GM21423 (cell line): ENCODE data around the gene POLR2H.
A peak's percentile ranks its signal among the peaks of the same experiment; 100 is the strongest.

Source experiments
- ATAC-seq: cut with Tn5 transposase; IDR thresholded peaks from one replicate; pipeline ENCODE4 v1.9.1; 2021; ENCODE audit warnings: mild to moderate bottlenecking, moderate library complexity; ENCODE audit not compliant: unreplicated experiment

The POLR2H gene

GRCh38 chr3:184384856-184385422 is 23.4 kb downstream of the POLR2H start:
- no peak for ATAC-seq

- ATAC-seq, result no peak
Observed at GRCh38 chr3:184386047-184386806, 24.7 kb downstream of the POLR2H start.

GRCh38 chr3:184387174-184387714 is 25.7 kb downstream of the POLR2H start:
- no peak for ATAC-seq

- no peak for ATAC-seq
Observed at GRCh38 chr3:184388164-184388935, 26.8 kb downstream of the POLR2H start.

GRCh38 chr3:184388936-184389230 is 27.4 kb downstream of the POLR2H start:
- no peak for ATAC-seq

GRCh38 chr3:184389384-184389783 is 27.9 kb downstream of the POLR2H start:
- ATAC-seq, result no peak

- ATAC-seq, result no peak
Observed at GRCh38 chr3:184389935-184390528, 28.5 kb downstream of the POLR2H start.

GRCh38 chr3:184391266-184391665 is 29.8 kb downstream of the POLR2H start:
- no peak for ATAC-seq

GRCh38 chr3:184395320-184395660 is 33.8 kb downstream of the POLR2H start:
- ATAC-seq, result no peak

- ATAC-seq, result no peak
Observed at GRCh38 chr3:184399410-184399809, 37.9 kb downstream of the POLR2H start.

- no peak for ATAC-seq
Observed at GRCh38 chr3:184405075-184406030, 43.8 kb downstream of the POLR2H start.

GRCh38 chr3:184409331-184409926 is 47.9 kb downstream of the POLR2H start:
- no peak for ATAC-seq

- no peak for ATAC-seq
Observed at GRCh38 chr3:184409946-184410500, 48.5 kb downstream of the POLR2H start.

- no peak for ATAC-seq
Observed at GRCh38 chr3:184414418-184415202, 53.1 kb downstream of the POLR2H start.

GRCh38 chr3:184415203-184415490 is 53.6 kb downstream of the POLR2H start:
- no peak for ATAC-seq

GRCh38 chr3:184417619-184418327 is 56.3 kb downstream of the POLR2H start:
- ATAC-seq, result peak; percentile 84
